ENCODE results near the gene PRR14L.

The PRR14L gene

GRCh38 chr22:31637891-31638618 is 111.9 kb downstream of the PRR14L start:
- DNase-seq = no peak

GRCh38 chr22:31637447-31637890 is 112.5 kb downstream of the PRR14L start:
- no peak for DNase-seq

DNA sequence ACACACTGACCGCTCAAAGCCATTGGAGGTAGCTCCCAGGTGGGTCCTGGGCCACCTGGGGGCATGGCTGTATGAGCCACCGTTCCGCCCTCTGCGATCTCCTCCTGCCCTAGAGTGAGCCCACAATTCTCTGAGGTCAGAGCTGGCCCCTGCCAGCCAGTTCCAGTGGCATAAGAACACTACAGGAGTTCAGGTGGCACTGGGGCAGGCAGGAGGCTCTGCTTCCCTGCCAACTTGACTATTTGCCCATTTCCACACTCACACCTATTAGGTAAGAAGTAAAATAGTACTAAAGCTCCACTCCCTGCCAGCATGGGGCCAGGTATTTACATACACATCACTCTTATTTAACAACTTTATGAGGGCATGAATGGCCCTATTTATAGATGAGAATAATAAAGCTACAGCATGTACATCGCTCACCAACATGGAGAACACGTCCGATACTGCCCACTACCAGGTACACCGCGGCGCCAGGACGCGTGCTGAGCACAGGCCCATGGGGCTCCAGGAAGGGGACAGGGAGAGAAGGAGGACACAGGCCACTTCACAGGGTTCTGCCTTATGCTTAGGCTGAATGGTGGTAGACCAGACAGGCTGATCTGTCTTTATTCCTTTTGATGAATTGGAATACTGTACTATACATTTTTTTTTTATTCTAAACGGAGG is 114.2 kb downstream of the PRR14L start:
- DNase-seq = no peak

DNA sequence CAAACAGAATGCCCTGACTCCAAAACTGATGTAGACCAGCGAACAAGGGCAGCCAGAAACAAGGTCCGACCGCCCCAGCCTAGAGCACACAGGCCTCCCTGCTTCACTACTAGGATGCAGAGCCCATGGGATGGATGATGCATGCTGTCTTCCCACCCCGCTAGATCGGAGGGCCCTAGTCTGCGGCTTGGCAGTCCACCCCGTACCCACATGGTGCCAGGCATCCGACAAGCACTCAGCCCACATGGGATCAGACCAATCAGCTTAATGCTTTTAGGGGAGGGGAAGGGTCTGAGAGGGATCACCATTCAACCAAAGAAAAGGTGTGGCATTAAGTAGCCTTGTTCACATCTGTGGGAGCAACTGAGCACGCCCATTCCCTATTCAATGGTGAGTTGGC is 118.5 kb downstream of the PRR14L start:
- DNase-seq = no peak

All from NCI-H2107 (cell line).